GM21423 (cell line): ENCODE results near the gene TCEAL8.

Experiments
- ATAC-seq: cut with Tn5 transposase; IDR thresholded peaks from one replicate; pipeline ENCODE4 v1.9.1; 2021; ENCODE audit warnings: mild to moderate bottlenecking, moderate library complexity; ENCODE audit not compliant: unreplicated experiment

The TCEAL8 gene

GRCh38 chrX:103215425-103215991, 39.4 kb downstream of the TCEAL8 start:
- no peak for ATAC-seq

GRCh38 chrX:103214870-103215424, 40.0 kb downstream of the TCEAL8 start, which contains the start of gene BEX4:
Gene BEX4, plus strand, starts transcription at chrX:103215108. Its CDS starts 1,046 bp downstream, at chrX:103216154.
- ATAC-seq, result peak; percentile 98

- ATAC-seq, result no peak
These were observed 42.1 kb downstream of the TCEAL8 start for GRCh38 chrX:103212749-103213457.

GRCh38 chrX:103211012-103211715, 43.8 kb downstream of the TCEAL8 start:
- ATAC-seq, result no peak

GRCh38 chrX:103210056-103210455, 44.9 kb downstream of the TCEAL8 start:
- ATAC-seq, result no peak
